ENCODE results near the gene SAMD5.

SAMD5 gene

GRCh38 chr6:147467428-147467827 is 41.1 kb upstream of the SAMD5 start:
- Histone ChIP-seq H4K20me1 (ENCODE audit: low read depth, low read length) (no peaks in the 10 kb centered on the region), H2AFZ (ENCODE audit: low read depth, low read length, severe bottlenecking) (no peak overlapping the region), H3K9ac (ENCODE audit: low read length) (no peak overlapping the region), H3K4me3 (ENCODE audit: insufficient read depth, low read length, poor library complexity, severe bottlenecking) (no peak overlapping the region), H3F3A (ENCODE audit: insufficient read depth) (no peaks in the 10 kb centered on the region), H3K79me2 (ENCODE audit: insufficient read depth, low read length) (no peaks in the 10 kb centered on the region), H3K4me2 (ENCODE audit: low read depth, low read length, poor library complexity, severe bottlenecking) (no peak overlapping the region), H3K27ac (ENCODE audit: low read depth, low read length) (no peak overlapping the region), H3K27me3 (ENCODE audit: low read length) (no peaks in the 10 kb centered on the region), H3K9me3 (ENCODE audit: insufficient read depth, low read length) (no peaks in the 10 kb centered on the region), H3K36me3 (ENCODE audit: low read length) (no peaks in the 10 kb centered on the region), H3K9me2 (replicated peaks; ENCODE audit: insufficient read depth, low read length) (no peaks in the 10 kb centered on the region)
- TF ChIP-seq, protein P1, sequence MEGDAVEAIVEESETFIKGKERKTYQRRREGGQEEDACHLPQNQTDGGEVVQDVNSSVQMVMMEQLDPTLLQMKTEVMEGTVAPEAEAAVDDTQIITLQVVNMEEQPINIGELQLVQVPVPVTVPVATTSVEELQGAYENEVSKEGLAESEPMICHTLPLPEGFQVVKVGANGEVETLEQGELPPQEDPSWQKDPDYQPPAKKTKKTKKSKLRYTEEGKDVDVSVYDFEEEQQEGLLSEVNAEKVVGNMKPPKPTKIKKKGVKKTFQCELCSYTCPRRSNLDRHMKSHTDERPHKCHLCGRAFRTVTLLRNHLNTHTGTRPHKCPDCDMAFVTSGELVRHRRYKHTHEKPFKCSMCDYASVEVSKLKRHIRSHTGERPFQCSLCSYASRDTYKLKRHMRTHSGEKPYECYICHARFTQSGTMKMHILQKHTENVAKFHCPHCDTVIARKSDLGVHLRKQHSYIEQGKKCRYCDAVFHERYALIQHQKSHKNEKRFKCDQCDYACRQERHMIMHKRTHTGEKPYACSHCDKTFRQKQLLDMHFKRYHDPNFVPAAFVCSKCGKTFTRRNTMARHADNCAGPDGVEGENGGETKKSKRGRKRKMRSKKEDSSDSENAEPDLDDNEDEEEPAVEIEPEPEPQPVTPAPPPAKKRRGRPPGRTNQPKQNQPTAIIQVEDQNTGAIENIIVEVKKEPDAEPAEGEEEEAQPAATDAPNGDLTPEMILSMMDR (IDR thresholded peaks at IDR 0.05; ENCODE audit: insufficient read depth, low read length, poor library complexity, severe bottlenecking), result no peak
- no peak for TF ChIP-seq EZH2phosphoT487 (conservative IDR thresholded peaks at IDR 0.05; ENCODE audit: low read length)

DNA sequence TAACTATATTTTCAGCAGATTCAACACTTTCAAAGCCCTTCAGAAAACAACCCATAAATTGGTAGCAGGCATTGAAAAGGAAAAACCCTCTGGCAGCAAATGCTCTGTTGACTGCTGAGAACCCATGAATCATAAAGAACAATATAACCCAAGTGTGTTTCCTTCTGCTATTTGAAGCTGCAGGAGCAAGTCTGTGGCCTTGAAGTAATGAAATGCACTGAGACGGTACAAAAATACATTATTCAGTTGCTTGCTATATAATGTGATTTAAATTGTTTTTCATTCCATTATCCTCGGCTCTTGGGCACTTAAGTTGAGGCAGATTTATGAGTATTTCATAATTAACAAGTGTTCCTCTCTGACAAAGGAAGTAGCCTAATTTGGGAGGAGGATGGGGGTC is 40.6 kb upstream of the SAMD5 start:
- TF ChIP-seq, protein P1 (IDR thresholded peaks at IDR 0.05; ENCODE audit: insufficient read depth, low read length, poor library complexity, severe bottlenecking), result no peak
- TF ChIP-seq EZH2phosphoT487 (conservative IDR thresholded peaks at IDR 0.05; ENCODE audit: low read length), result no peak
- H3K9me3 ChIP-seq (ENCODE audit: insufficient read depth, low read length), result no peaks in the 10 kb centered on the region

GRCh38 chr6:147468634-147469033 is 39.9 kb upstream of the SAMD5 start:
- Histone ChIP-seq H3K9me2 (replicated peaks; ENCODE audit: insufficient read depth, low read length) (no peaks in the 10 kb centered on the region), H4K20me1 (ENCODE audit: low read depth, low read length) (no peaks in the 10 kb centered on the region), H3K4me3 (ENCODE audit: insufficient read depth, low read length, poor library complexity, severe bottlenecking) (no peak overlapping the region), H2AFZ (ENCODE audit: low read depth, low read length, severe bottlenecking) (no peak overlapping the region), H3K79me2 (ENCODE audit: insufficient read depth, low read length) (no peaks in the 10 kb centered on the region), H3K36me3 (ENCODE audit: low read length) (no peaks in the 10 kb centered on the region), H3K9me3 (ENCODE audit: insufficient read depth, low read length) (no peaks in the 10 kb centered on the region), H3F3A (ENCODE audit: insufficient read depth) (no peaks in the 10 kb centered on the region), H3K27ac (ENCODE audit: low read depth, low read length) (no peak overlapping the region), H3K9ac (ENCODE audit: low read length) (no peak overlapping the region), H3K4me2 (ENCODE audit: low read depth, low read length, poor library complexity, severe bottlenecking) (no peak overlapping the region), H3K27me3 (ENCODE audit: low read length) (no peaks in the 10 kb centered on the region)
- no peak for TF ChIP-seq EZH2phosphoT487 (conservative IDR thresholded peaks at IDR 0.05; ENCODE audit: low read length)
- TF ChIP-seq, protein P1 (IDR thresholded peaks at IDR 0.05; ENCODE audit: insufficient read depth, low read length, poor library complexity, severe bottlenecking), result no peak

More for the DNA sequence above, 40.6 kb upstream of the SAMD5 start:
- H3K4me2 ChIP-seq (ENCODE audit: low read depth, low read length, poor library complexity, severe bottlenecking), result no peak overlapping the region
- H3K36me3 ChIP-seq (ENCODE audit: low read length), result no peaks in the 10 kb centered on the region
- H3K27ac ChIP-seq (ENCODE audit: low read depth, low read length), result no peak overlapping the region
- H2AFZ ChIP-seq (ENCODE audit: low read depth, low read length, severe bottlenecking), result no peak overlapping the region
- no peaks in the 10 kb centered on the region for H4K20me1 ChIP-seq (ENCODE audit: low read depth, low read length)
- H3F3A ChIP-seq (ENCODE audit: insufficient read depth), result no peaks in the 10 kb centered on the region
- no peak overlapping the region for H3K4me3 ChIP-seq (ENCODE audit: insufficient read depth, low read length, poor library complexity, severe bottlenecking)
- H3K9me2 ChIP-seq (replicated peaks; ENCODE audit: insufficient read depth, low read length), result no peaks in the 10 kb centered on the region
- no peak overlapping the region for H3K9ac ChIP-seq (ENCODE audit: low read length)
- H3K79me2 ChIP-seq (ENCODE audit: insufficient read depth, low read length), result no peaks in the 10 kb centered on the region
- no peaks in the 10 kb centered on the region for H3K27me3 ChIP-seq (ENCODE audit: low read length)
